HG03095 (cell line): ENCODE results near the gene SRA1.
"Not testable (repeated sequence)": the region's sequence is repeated elsewhere in the genome, so short reads cannot be mapped to it uniquely, and the experiment has no call there.

Experiments
- ATAC-seq: cut with Tn5 transposase; IDR thresholded peaks from one replicate; pipeline ENCODE4 v1.9.1; 2021; ENCODE audit warnings: moderate library complexity; ENCODE audit not compliant: unreplicated experiment

The SRA1 gene

GRCh38 chr5:140557136-140557805, at the start of gene SRA1:
SRA1 (minus strand) TSS chr5:140557473; CDS start chr5:140557452, 21 bp downstream.
- ATAC-seq = peak; percentile 94

- no peak for ATAC-seq
Observed at GRCh38 chr5:140607031-140607430, 49.8 kb upstream of the SRA1 start.

GRCh38 chr5:140605879-140606278, 48.6 kb upstream of the SRA1 start:
- ATAC-seq = no peak

GRCh38 chr5:140603734-140604133, 46.5 kb upstream of the SRA1 start:
- no peak for ATAC-seq

- ATAC-seq = not testable (repeated sequence)
Observed at GRCh38 chr5:140603446-140603698, 46.1 kb upstream of the SRA1 start.

- no peak for ATAC-seq
Observed at GRCh38 chr5:140602147-140602546, 44.9 kb upstream of the SRA1 start.

- ATAC-seq = no peak
Observed at GRCh38 chr5:140600096-140600495, 42.8 kb upstream of the SRA1 start.

GRCh38 chr5:140598836-140599235, 41.6 kb upstream of the SRA1 start:
- no peak for ATAC-seq

GRCh38 chr5:140596321-140596741, 39.1 kb upstream of the SRA1 start:
- no peak for ATAC-seq

GRCh38 chr5:140595538-140596300, 38.4 kb upstream of the SRA1 start:
- no peak for ATAC-seq

- ATAC-seq = no peak
Observed at GRCh38 chr5:140594169-140594568, 36.9 kb upstream of the SRA1 start.

- ATAC-seq = not testable (repeated sequence)
Observed at GRCh38 chr5:140593070-140593469, 35.8 kb upstream of the SRA1 start.

- ATAC-seq = no peak
Observed at GRCh38 chr5:140591747-140592372, 34.6 kb upstream of the SRA1 start.

GRCh38 chr5:140590861-140591260, 33.6 kb upstream of the SRA1 start:
- no peak for ATAC-seq

GRCh38 chr5:140588311-140589070, 31.2 kb upstream of the SRA1 start:
- no peak for ATAC-seq

GRCh38 chr5:140587495-140587894, 30.2 kb upstream of the SRA1 start:
- ATAC-seq = no peak

GRCh38 chr5:140579188-140579747, 22.0 kb upstream of the SRA1 start:
- not testable (repeated sequence) for ATAC-seq

- no peak for ATAC-seq
Observed at GRCh38 chr5:140576776-140577201, 19.5 kb upstream of the SRA1 start.

GRCh38 chr5:140575309-140575708, 18.0 kb upstream of the SRA1 start:
- ATAC-seq = no peak

GRCh38 chr5:140574165-140574564, 16.9 kb upstream of the SRA1 start:
- no peak for ATAC-seq

GRCh38 chr5:140573683-140574082, 16.4 kb upstream of the SRA1 start:
- no peak for ATAC-seq
